ENCODE results near the gene CCK. TPM values are rescaled to one million over a fixed set of nuclear protein-coding genes. Genes with fewer than 3 reads are reported as not detected.

CCK gene
- total RNA-seq, 4 donors from 2014 or later = 0.93 to 13.6 (median 4.5) TPM

DNA sequence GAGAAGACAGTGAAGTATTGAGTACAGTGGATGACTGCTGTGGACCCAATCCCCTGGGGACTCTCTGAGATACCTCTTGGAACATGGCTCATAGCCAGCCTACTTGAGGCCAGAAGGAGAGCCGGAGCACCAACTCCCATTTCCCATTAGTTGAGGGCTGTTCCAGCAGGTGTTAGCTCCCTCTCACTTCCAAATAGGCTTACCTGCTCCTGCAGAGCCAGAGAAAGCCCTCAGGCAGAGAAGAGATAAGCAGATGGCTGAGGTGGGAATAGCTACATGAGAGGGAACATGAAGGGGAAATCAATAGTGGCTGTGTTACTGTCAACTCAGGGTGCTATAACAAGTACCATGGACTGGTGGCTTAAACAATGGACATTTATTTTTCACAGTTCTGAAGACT, 4.6 kb upstream of the CCK start:
- WGBS, 2 donors (ENCODE audit: low coverage in 1 of 2) = 40% methylated on average over 1 of the region's 1 CpG; no CpG with 5 or more reads in 1 of the 2 donors
- Histone ChIP-seq H3K4me3 (no peak overlapping the region), H3K9me3 (no peaks in the 10 kb centered on the region), H3K27me3 (peaks cover 53% of the 10 kb centered on the region), H3K4me1 (peaks cover 0 to 4% (median 0%) of the 10 kb centered on the region in 3 donors), H3K36me3 (no peaks in the 10 kb centered on the region), H3K27ac (no peak overlapping the region)
- no peak for TF ChIP-seq POLR2AphosphoS5 (IDR thresholded peaks at IDR 0.05)
- TF ChIP-seq EP300 (IDR thresholded peaks at IDR 0.05) = no peak
- no peak for TF ChIP-seq POLR2A (IDR thresholded peaks at IDR 0.05)
- no peak for TF ChIP-seq CTCF (IDR thresholded peaks at IDR 0.05)
- ATAC-seq = no peak

GRCh38 chr3:42269647-42270046, 3.7 kb upstream of the CCK start:
- no peak overlapping the region for H3K4me3 ChIP-seq
- no peak overlapping the region for H3K27ac ChIP-seq
- H3K36me3 ChIP-seq = no peaks in the 10 kb centered on the region
- 81 to 88% methylated on average over 6 of the region's 7 CpGs for WGBS, 2 donors (ENCODE audit: low coverage in 1 of 2)
- H3K4me1 ChIP-seq = peaks cover 0 to 13% (median 3%) of the 10 kb centered on the region in 3 donors
- H3K27me3 ChIP-seq = peaks cover 62% of the 10 kb centered on the region
- H3K9me3 ChIP-seq = no peaks in the 10 kb centered on the region
- ATAC-seq = no peak
- TF ChIP-seq EP300 (IDR thresholded peaks at IDR 0.05) = no peak
- no peak for TF ChIP-seq CTCF (IDR thresholded peaks at IDR 0.05)
- TF ChIP-seq POLR2A (IDR thresholded peaks at IDR 0.05) = no peak
- no peak for TF ChIP-seq POLR2AphosphoS5 (IDR thresholded peaks at IDR 0.05)

DNA sequence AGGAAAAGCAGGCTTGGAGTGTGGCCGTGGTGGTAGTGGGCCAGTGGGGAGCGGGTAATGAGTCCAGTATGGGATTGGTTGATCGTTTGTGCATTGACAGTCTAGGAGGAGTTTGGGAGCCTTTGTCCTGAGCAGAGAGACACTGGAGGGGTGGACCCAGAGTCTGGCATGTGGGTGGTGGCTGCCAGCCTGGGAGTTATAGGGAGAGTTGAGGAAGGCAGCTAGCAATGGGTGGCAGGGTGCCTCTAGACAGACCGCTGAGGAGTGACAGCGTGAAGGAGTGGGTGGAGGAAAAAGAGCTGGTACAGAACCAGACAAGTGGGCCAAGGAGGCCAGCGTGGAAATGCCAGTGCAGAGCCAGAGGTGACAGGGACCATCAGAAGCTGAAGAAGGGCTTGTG, 1.9 kb upstream of the CCK start:
- Histone ChIP-seq H3K4me3 (no peak overlapping the region), H3K36me3 (no peaks in the 10 kb centered on the region), H3K27ac (no peak overlapping the region), H3K4me1 (peaks cover 0 to 30% (median 11%) of the 10 kb centered on the region in 3 donors), H3K9me3 (no peaks in the 10 kb centered on the region), H3K27me3 (peaks cover 79% of the 10 kb centered on the region)
- WGBS, 2 donors (ENCODE audit: low coverage in 1 of 2) = 73 to 96% methylated on average over 3 to 5 of the region's 6 CpGs
- no peak for TF ChIP-seq POLR2AphosphoS5 (IDR thresholded peaks at IDR 0.05)
- no peak for TF ChIP-seq POLR2A (IDR thresholded peaks at IDR 0.05)
- TF ChIP-seq EP300 (IDR thresholded peaks at IDR 0.05) = no peak
- no peak for TF ChIP-seq CTCF (IDR thresholded peaks at IDR 0.05)
- no peak for ATAC-seq

DNA sequence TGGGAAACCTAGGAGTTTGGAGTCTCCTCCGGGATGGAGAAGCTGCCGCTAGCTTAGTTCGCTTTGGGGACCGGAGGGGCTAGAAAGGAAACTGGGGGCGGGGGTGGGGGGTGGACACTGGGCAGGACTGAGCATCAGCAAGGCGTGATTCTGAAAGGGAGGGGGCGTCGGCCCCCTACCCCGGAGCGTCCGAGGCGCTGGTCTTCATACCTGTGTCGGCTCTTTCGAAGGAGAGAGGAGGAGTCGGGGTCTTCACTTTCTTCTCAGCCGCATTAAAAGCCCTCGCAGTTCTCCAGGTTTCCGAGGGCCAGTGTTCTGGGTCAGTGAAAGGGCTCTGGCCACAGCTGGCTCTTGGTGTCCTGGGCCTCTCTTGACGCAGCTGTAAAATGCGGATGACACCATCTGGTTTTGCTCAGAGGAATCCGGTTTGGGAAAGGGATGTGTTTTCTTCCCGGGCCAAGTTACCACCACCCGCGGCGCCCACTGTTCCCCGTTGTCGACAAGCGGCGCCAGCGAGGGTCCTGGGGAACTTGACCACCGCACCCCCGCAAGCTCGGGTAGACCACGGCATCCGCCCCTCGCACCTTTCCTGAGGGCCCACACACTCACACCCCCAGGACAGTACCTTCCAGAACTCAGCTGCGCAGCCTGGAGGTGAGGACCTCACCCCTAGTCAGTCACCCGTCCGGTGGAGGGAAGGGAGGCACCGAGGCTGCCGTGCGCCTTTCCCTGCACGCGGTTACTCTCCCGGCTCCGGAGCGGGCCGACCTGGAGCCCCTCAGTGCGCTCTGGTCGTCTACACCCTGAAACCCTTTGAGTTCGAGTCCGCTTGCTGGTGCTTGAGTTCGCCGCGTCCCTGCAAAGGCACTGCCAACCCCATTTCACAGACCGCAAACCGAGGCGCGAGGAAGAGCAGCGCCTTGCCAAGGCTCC, 660 bp downstream of the CCK start:
- peaks cover 0 to 31% (median 11%) of the 10 kb centered on the region in 3 donors for H3K4me1 ChIP-seq
- peak overlapping the region in 1 of 2 donors; percentile 19 for H3K4me3 ChIP-seq
- no peak for ATAC-seq
- TF ChIP-seq CTCF (IDR thresholded peaks at IDR 0.05) (no peak), POLR2AphosphoS5 (IDR thresholded peaks at IDR 0.05) (no peak), POLR2A (IDR thresholded peaks at IDR 0.05) (no peak), EP300 (IDR thresholded peaks at IDR 0.05) (no peak)
- H3K27ac ChIP-seq = no peak overlapping the region
- H3K9me3 ChIP-seq = no peaks in the 10 kb centered on the region
- H3K27me3 ChIP-seq = peaks cover 86% of the 10 kb centered on the region
- H3K36me3 ChIP-seq = no peaks in the 10 kb centered on the region
- 30% methylated on average over 2 of the region's 60 CpGs; no CpG with 5 or more reads in 1 of the 2 donors for WGBS, 2 donors (ENCODE audit: low coverage in 1 of 2)

Data from gastroesophageal sphincter (tissue), 4 donors.